Stromal cell of bone marrow (primary cell): ENCODE results near the gene SPATA7.

ENCODE experiments used
- DNase-seq: peaks from one replicate; pipeline ENCODE4 v3.0.0-alpha.2; 2012; ENCODE audit warnings: low read depth

Gene SPATA7

DNA sequence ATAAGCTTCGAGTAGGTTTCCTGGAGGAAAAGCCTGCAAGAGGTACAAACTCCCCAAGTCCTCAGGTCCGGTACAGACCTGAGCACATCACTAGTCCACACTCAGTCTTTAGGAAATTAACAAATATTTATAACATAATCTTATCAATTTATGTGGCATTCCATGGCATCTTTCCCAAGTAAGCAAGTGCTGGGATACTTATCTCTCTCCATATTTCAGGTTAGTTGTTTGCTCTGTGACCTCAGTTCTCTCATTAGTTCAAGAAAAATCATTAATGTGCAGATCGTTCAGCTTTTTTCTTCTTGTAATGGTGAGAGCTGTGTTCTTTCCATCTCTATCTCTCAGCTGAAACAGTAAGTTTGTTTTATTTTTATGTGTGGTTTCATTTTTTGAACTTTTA is 34.7 kb downstream of the SPATA7 start:
- DNase-seq, result no peak

DNA sequence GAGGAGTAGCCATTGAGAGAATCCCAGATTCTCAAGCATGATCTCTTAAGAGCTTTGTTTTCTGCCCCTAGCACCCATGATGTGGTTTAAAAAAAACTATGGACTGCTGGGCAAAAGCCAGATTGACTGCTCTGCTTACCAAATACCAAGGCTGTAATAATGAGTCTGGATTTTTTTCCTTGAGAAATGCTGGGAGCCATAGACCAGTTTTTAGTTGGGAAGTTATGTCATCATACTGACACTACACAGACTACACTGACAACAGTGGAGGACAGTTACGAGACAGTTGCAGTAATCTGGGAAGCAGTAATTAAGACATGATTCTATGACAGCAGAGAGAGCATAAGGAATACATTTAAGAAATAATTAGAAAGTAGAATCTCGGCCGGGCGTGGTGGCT is 35.8 kb downstream of the SPATA7 start:
- peak; percentile 13 for DNase-seq

DNA sequence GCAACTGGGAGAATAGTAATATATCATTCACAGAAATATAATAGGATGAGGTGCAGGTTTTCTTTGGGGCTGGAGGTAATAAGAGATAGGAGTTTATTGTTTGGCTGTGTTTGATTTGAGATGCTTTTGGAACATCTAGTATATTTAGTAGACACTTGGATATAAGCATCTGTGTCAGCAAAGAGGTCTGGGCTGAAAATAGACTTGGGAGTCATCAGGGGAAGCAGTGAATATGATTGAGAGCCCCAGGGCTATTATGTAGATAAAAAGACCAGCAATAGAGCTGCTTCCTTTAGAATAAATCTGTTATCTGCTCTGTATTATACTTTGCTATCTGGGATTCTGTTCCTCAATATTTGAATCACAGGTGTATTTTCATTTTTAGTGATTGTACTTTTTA is 36.6 kb downstream of the SPATA7 start:
- no peak for DNase-seq

DNA sequence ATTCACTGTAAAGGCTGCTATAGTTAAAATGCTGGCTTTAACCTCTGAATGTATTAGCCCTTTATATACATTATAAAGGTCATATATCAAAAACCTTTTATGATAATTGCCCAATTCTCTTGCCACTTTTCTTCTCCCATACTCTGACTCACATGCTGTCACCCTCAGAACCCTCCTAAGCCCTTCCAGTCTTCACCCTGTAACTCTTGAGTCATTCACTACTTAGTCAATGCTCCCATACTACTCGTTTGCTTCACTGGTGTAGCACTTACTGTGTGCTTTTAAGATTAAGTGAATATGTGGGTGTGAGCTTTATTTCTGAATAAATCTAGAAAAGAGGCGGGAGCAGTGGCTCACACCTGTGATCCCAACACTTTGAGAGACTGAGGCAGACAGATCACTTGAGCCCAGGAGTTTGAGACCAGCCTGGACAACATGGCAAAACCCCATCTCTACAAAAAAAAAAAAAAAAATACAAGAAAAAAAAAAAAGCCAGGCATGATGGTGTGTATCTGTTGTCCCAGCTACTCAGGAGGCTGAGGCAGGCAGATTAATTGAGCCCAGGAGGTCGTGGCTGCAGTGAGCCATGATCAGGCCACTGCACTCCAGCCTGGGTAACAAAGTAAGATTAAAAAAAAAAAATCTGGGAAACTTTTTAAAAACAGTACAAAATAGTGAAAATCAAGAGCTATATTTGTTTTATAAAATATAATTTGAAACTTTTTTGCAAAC is 37.6 kb downstream of the SPATA7 start:
- peak; percentile 72 for DNase-seq

DNA sequence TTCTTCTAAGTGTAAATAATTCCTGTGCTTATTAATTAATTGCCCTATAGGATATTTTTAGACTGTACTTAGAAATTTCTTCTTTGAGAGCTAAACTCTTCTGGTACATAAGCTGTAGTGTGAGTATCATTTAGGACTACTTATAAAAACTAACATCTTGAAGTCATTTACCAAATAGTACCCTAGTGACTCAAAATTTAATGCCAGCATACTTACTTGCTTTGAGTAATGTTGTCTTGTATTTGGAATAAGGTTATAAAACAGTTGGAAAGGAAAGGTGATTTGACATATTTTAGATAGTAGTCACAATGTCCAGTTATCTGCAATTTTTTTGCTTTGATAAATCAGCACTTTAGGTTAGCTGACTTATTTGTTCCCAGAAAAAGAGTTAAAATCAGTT is 39.1 kb downstream of the SPATA7 start:
- DNase-seq, result peak; percentile 24

DNA sequence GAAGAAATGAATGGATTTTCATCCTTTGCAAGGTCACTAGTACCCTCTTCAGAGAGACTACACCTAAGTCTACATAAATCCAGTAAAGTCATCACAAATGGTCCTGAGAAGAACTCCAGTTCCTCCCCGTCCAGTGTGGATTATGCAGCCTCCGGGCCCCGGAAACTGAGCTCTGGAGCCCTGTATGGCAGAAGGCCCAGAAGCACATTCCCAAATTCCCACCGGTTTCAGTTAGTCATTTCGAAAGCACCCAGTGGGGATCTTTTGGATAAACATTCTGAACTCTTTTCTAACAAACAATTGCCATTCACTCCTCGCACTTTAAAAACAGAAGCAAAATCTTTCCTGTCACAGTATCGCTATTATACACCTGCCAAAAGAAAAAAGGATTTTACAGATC is 40.8 kb downstream of the SPATA7 start:
- DNase-seq, result peak; percentile 29

DNA sequence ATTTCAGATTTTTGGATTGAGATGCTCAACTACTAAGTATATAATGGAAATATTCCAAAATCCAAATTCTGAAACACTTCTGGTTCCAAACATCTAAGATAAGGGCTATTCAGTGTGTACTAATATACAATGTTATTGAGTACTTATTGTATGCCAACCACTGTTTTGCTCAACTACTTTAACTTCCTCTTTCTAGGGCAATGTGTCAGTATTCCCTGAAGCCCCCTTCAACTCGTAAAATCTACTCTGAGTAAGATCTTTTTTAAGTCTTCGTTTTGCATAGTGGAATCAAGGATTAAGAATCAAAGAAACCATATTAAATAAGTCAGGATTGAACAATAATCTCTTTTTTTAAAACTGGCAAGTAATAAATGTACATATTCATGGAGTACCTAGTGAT is 45.5 kb downstream of the SPATA7 start:
- DNase-seq, result no peak

DNA sequence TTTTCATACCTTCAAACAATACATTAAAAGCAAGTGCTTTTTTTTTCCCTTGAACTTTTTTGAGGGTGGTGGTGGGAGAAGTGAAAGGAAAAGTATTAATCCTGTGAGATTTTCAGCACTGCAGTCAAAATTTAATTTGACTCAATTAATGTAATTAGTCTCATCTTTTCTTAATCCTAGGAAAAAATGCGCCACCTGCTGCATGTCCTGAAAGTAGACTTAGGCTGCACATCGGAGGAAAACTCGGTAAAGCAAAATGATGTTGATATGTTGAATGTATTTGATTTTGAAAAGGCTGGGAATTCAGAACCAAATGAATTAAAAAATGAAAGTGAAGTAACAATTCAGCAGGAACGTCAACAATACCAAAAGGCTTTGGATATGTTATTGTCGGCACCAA is 52.2 kb downstream of the SPATA7 start:
- DNase-seq, result no peak

DNA sequence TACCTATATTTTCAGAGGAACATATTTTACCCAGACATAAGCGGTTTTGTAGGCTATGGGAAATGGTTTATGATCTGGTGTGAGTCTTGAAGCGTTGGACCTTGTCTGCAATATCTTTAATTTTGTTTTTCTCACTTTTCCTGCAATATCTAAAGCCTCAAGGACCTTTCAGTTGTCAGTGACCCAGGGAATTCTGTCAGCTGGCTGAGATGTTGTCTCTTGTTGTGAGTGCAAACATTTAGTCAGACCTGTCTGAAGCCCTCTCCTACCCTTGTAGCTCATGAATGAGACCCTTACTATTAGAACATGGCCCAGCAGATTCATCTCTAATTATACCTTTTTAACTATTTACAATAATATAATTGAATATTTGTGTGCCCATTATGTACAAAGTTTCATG is 53.6 kb downstream of the SPATA7 start:
- no peak for DNase-seq

DNA sequence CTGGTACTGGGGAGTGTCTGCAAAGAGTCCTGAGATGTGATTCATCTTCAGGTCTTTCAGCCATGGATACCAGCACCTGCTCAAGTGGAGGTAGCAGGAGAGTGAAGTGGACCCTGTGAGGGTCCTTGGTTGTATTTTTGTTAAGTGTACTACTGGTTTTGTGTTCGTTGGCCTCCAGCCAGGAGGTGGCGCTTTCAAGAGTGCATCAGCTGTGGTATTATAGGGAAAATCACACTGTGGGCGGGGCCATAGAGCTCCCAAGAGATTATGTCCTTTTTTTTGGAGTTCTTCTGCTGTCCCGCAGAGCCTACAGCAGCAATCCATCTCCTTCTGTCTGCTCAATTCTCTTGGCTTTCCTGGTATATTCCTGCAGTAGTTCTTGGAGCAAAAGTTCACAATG is 66.8 kb downstream of the SPATA7 start:
- no peak for DNase-seq

DNA sequence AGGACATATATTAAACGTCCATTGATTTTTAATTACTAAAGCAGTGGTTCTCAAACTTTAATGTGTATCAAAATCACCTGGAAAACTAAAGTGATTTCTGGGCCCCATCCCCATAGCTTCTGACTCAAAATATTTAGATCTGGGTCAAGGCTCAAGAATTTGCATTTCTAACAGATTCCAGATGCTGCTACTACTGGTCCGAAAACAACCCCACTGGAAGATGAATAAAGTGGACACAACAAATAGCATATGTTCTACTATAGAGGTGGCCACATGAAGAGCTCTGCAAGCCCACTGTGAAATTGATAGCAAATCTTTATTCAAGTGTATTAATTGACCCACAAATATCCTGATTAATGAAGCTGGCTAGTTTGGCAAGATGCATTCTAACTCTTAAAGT is 69.4 kb downstream of the SPATA7 start:
- no peak for DNase-seq

DNA sequence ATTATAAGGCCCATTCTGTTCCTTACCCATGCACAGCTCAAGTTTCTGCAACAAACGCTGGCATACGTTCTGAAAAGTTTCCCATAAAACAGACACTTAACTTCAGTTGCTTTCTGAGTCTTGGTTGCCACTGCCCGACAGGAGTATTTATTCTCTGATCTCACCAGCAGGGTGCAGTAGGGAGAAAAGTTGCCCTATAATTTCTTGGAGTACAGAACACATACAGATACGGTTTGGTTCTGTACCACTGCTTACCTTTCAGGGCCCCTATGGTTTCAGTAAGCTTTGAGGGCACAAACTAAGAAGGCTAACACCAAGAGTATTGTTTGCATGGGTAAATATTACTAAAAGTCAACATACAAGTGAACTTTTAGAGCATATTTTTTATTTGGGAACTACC is 77.9 kb downstream of the SPATA7 start:
- no peak for DNase-seq

DNA sequence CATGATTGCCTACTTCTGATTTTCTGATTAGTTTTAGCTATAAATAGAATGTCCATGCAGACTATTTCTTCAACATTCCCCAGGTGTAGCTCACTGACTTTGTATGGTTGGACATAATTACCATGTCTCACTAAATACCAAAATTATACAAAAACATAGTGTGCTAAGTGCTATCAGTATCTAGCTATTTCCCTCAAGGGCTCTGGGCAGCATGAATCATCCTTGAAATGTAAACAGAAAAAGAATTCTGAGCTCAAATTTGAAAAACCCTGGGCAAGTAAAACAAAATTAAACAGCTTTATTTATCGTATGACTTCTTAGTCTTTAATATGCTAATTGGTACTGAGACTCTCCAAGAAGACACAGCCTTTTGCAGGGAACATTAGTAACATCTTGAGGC is 82.9 kb downstream of the SPATA7 start:
- DNase-seq, result peak; percentile 18

DNA sequence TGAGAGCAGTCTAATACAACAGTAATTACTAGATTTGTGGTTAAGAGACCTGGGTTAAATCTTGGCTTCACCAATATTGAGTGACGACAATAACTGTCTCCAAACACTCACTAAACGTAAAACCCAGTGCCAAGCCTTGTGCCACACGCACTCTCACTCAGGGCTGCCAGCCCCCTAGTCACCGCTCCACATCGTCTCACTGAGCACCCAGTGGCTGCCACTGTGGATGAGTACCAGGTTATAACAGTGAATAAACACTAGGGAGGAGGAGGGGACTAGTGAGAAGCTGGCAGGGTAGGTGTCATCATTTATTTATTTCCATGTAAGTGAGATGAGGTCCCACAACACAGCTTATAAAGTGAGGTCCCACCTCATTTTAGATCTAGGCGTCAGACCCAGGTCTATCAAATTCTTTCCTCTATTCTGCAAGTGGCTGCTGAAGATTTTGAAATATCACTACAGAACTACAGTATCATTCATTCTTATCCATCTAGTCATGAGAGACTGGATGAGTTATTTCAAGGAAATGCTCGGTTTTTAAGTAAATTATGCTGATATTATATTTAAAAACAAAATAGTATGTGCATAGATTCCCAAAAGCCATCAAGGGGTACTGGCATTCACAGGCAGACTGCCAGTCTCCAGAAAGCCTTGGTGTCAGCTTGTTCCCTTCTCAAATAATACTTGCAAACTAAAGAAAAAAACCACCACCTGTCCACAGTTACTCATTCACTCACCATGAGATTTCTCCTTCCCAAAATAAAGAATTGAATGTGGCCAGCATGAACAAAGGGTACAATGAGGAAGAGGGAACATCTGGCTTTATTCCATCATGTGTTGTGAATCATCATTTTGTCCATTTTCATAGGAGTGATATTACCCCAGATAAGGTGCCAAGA is 85.3 kb downstream of the SPATA7 start:
- DNase-seq, result peak; percentile 25

DNA sequence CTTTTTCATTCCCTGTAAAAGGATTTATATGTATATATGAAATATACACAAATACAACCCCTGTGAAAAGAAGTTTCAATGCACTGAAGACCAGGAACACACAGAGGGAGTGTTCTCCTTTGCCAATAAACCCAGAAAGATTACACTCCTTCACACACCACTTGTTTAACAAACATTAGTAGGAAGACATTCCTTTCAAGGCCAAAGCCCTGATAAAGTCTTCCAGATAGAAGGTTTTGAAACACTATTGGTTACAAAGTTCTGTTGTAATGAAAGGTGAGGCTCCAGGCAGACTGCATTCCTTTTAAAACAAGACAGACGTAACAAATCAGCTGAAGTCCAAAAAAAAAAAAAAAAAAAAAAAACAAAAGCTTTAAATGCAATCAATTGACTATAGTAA is 88.3 kb downstream of the SPATA7 start:
- DNase-seq, result no peak

DNA sequence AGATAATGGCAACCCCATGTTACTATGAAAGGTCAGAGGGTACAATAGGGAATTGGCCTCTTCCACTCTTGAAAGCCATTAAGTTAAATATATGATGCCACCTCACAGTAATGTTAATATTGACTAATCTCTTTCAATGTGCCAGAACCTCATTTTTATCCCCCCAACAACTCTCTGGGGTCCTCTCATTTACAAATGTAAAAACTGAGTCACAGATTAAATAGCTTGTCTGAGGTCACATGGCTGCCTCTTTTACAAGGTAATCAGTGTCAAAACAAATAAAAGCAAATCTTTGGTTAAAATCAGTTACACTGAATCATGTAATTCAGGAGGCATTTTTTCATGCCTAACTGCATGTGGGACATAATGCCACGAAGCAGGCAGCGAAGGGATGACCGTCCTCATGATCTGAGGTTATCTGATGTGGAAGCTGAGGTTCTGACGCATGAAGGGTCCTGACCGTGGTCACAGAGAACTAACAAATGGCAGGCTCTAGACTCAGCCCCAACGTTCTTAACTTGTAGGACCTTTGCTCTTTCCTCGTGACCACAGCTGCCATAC is 90.8 kb downstream of the SPATA7 start:
- peak; percentile 22 for DNase-seq

DNA sequence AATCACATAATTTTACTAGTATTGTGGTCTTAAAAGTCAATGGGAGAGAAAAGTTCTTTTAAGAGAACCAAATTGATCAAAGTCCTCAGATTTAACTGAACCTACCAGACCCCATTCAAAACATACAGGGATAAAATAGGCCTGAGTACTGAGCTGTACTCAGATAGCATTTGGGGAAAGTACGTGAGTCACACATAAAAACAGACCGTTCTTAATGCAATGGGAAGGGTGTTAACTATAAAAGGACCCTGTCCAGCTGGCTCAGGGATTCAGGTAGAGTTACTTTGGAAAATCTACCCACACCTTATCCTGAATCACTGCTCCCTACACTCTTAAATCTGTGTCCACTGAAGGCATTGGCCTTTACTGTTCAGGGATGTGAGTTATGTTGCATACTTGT is 91.4 kb downstream of the SPATA7 start:
- no peak for DNase-seq

DNA sequence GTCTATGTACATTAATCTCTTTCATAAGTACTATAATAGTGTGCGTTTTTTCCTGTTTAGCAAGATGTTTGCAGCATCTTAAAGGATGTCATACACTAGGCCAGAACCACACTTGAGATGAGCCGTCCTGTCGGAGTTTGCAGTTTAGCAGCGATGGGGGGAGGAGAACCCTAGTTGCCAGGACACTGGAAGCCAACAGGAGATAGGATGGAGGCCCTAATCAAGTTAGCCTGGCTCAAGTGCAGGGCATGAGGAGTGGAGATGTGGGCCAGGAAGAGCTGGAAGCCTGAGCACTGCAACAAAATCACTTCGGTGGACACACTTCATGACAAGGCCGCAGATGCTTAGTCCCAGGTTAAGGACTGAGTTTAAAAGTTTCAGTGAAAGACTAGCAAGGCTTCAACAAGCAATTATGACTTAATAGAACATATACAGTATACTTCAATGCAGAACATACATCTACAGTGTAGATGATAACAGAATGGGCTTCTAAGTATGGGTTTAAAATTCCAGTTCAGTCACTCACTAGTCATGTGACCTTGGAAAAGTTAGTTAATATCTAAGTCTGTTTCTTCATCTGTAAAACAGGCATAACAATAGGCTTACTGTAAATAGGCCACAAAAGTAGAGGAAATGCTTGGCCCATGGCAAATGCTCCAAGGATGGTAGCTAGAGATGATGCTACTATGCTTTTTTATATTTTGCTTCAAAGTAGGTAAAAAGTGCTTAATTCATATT is 92.2 kb downstream of the SPATA7 start:
- DNase-seq, result no peak

DNA sequence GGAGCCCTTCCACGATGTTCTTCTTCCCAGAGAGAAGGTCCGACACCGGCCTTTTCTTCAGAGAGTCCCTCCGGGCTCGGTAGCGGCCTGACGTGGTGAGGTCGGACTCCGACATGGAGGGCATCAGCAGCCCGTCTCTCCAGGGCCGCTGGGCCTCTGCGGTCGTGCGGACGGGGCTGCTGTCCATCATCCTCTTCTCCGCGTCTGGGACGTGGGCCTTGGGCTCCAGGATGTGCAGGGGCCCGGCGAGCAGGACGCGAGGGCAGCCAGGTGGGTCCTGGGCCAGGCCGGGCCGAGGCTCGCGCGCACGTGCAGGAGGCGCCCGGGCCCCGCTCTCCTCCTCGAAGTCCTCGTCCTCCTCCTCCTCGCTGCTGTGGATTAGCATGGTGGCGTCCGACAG is 93.5 kb downstream of the SPATA7 start:
- DNase-seq, result no peak

DNA sequence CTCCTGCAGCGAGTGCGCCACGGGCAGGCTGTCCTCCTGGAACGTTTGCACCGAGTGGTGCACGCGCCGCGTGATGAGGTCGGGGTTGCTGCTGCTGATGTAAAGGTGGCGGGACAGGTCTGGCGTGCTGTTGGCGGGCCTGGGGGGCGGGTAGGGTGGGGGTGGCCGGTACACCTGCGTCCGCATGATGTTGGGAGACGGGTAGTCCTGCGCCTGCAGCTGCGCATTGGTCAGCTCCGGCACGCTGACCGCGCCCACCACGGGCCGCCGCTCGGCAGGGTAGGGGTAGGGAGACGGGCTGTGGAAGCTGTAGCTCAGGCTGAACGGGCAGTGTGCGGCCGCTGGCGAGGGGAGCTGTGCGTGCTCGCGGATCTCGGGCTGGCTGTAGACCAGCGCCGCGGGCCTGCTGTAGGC is 94.1 kb downstream of the SPATA7 start:
- no peak for DNase-seq

DNA sequence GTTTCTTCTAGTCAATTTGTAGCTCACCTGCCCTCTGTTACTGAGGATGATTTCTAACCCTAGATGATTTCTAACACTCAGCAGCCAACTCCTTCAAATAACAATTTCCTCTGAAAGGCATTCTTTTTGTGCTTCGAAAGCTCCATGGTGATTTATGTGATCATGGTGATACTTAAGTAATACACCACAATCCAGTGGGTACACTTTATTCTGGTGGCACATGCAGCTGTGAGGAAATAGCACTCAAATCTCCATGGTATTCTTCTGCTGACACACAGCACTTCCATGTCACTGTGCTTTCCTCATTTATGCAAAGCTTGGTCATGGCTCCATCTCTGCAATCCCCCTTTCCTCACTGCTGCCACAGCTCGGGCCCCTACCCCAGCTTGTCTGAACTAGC is 95.6 kb downstream of the SPATA7 start:
- DNase-seq, result no peak

DNA sequence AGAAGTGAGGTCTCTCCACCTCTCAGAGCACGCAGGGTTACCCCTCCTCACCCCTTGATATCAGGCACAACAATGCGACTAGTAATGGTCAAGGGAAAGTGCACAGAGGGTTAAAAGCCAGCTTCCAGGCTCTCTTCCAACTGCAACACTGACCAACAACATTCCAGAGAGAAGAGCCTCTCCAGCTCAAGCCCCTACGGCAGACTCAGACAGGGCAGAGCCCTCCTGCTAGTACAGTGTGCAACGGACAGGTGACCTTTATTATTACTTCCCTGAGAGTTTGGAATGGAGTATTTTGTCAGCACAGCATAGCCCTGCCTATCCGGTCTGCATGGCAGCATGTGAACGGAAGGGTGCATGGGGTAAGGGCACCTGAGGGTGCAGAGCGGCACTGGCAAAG is 96.3 kb downstream of the SPATA7 start:
- DNase-seq, result no peak

DNA sequence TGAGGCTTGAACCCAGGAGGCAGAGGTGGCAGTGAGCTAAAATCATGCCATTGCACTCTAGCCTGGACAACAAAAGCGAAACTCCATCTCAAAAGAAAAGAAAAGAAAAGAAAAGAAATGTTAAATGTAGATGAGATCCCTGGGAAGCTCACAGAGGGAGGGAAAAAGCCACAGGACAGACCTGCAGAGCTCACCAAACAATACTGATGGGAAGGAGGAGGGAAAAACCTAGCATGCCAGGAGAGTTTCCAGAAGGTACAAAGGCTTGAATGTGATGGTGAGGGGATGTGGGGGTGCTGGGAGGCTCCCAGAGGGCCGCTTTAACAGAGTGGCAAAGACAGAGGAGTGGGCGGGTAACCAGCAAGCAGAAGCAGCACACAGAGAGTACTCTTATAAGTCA is 97.1 kb downstream of the SPATA7 start:
- DNase-seq, result no peak
